ENCODE results near the gene LRRC41.

LRRC41 gene

GRCh38 chr1:46268578-46268977, 34.8 kb downstream of the LRRC41 start:
- Histone ChIP-seq H3K27me3 (ENCODE audit: insufficient read depth, low read length, poor library complexity) (no peaks in the 10 kb centered on the region), H3K9ac (ENCODE audit: low read depth, low read length) (no peak overlapping the region), H2AFZ (ENCODE audit: low read depth, low read length) (no peak overlapping the region), H3K4me3 (ENCODE audit: low read depth in 1 of 2, low read length in 2 of 2) (no peak overlapping the region), H3K36me3 (ENCODE audit: insufficient read depth, low read length) (peaks cover 100% of the 10 kb centered on the region), H3K4me1 (ENCODE audit: insufficient read depth, low read length) (no peaks in the 10 kb centered on the region), H3K9me3 (ENCODE audit: insufficient read depth, low read length, severe bottlenecking) (no peaks in the 10 kb centered on the region), H3K27ac (ENCODE audit: low read length) (no peak overlapping the region), H4K20me1 (ENCODE audit: insufficient read depth, low read length) (peaks cover 4% of the 10 kb centered on the region; the same call in 1 of the 2 replicates), H3K4me2 (ENCODE audit: insufficient read depth, low read length) (no peak overlapping the region), H3K79me2 (ENCODE audit: insufficient read depth, low read length) (peaks cover 12% of the 10 kb centered on the region)
- ATAC-seq (ENCODE audit: insufficient read depth, low read depth) (no peak), DNase-seq (no peak)
- TF ChIP-seq CTCF (IDR thresholded peaks at IDR 0.05; ENCODE audit: borderline replicate concordance, extremely low read depth, low read length, poor library complexity, severe bottlenecking) (no peak), EZH2 (IDR thresholded peaks at IDR 0.05; ENCODE audit: borderline replicate concordance, low read depth, low read length, severe bottlenecking) (no peak)

GRCh38 chr1:46263146-46263545, 40.3 kb downstream of the LRRC41 start:
- Histone ChIP-seq H3K4me1 (ENCODE audit: insufficient read depth, low read length) (no peaks in the 10 kb centered on the region), H3K27ac (ENCODE audit: low read length) (no peak overlapping the region), H3K27me3 (ENCODE audit: insufficient read depth, low read length, poor library complexity) (no peaks in the 10 kb centered on the region), H3K4me2 (ENCODE audit: insufficient read depth, low read length) (no peak overlapping the region), H3K9ac (ENCODE audit: low read depth, low read length) (no peak overlapping the region), H4K20me1 (ENCODE audit: insufficient read depth, low read length) (peaks cover 17% of the 10 kb centered on the region), H3K36me3 (ENCODE audit: insufficient read depth, low read length) (peaks cover 99% of the 10 kb centered on the region), H2AFZ (ENCODE audit: low read depth, low read length) (no peak overlapping the region), H3K79me2 (ENCODE audit: insufficient read depth, low read length) (peaks cover 35% of the 10 kb centered on the region), H3K4me3 (ENCODE audit: low read depth in 1 of 2, low read length in 2 of 2) (no peak overlapping the region), H3K9me3 (ENCODE audit: insufficient read depth, low read length, severe bottlenecking) (no peaks in the 10 kb centered on the region)
- no peak for DNase-seq
- ATAC-seq (ENCODE audit: insufficient read depth, low read depth), result no peak
- TF ChIP-seq EZH2 (IDR thresholded peaks at IDR 0.05; ENCODE audit: borderline replicate concordance, low read depth, low read length, severe bottlenecking) (no peak), CTCF (IDR thresholded peaks at IDR 0.05; ENCODE audit: borderline replicate concordance, extremely low read depth, low read length, poor library complexity, severe bottlenecking) (no peak)

- TF ChIP-seq EZH2 (IDR thresholded peaks at IDR 0.05; ENCODE audit: borderline replicate concordance, low read depth, low read length, severe bottlenecking) (no peak), CTCF (IDR thresholded peaks at IDR 0.05; ENCODE audit: borderline replicate concordance, extremely low read depth, low read length, poor library complexity, severe bottlenecking) (no peak)
- no peak for ATAC-seq (ENCODE audit: insufficient read depth, low read depth)
Measured at GRCh38 chr1:46262508-46262907, 40.9 kb downstream of the LRRC41 start.

GRCh38 chr1:46256523-46256922, 46.9 kb downstream of the LRRC41 start:
- peaks cover 84% of the 10 kb centered on the region for H3K79me2 ChIP-seq (ENCODE audit: insufficient read depth, low read length)
- H3K4me2 ChIP-seq (ENCODE audit: insufficient read depth, low read length), result no peak overlapping the region

More at GRCh38 chr1:46262508-46262907, 40.9 kb downstream of the LRRC41 start:
- Histone ChIP-seq H3K27ac (ENCODE audit: low read length) (no peak overlapping the region), H3K4me1 (ENCODE audit: insufficient read depth, low read length) (no peaks in the 10 kb centered on the region), H3K27me3 (ENCODE audit: insufficient read depth, low read length, poor library complexity) (no peaks in the 10 kb centered on the region), H3K9me3 (ENCODE audit: insufficient read depth, low read length, severe bottlenecking) (no peaks in the 10 kb centered on the region), H3K9ac (ENCODE audit: low read depth, low read length) (no peak overlapping the region), H3K4me3 (ENCODE audit: low read depth in 1 of 2, low read length in 2 of 2) (no peak overlapping the region), H3K79me2 (ENCODE audit: insufficient read depth, low read length) (peaks cover 39% of the 10 kb centered on the region), H4K20me1 (ENCODE audit: insufficient read depth, low read length) (peaks cover 19% of the 10 kb centered on the region), H3K4me2 (ENCODE audit: insufficient read depth, low read length) (no peak overlapping the region), H2AFZ (ENCODE audit: low read depth, low read length) (no peak overlapping the region), H3K36me3 (ENCODE audit: insufficient read depth, low read length) (peaks cover 97% of the 10 kb centered on the region)
- no peak for DNase-seq

More at GRCh38 chr1:46256523-46256922, 46.9 kb downstream of the LRRC41 start:
- DNase-seq, result no peak
- H4K20me1 ChIP-seq (ENCODE audit: insufficient read depth, low read length), result peaks cover 30% of the 10 kb centered on the region
- no peak for ATAC-seq (ENCODE audit: insufficient read depth, low read depth)
- no peak overlapping the region for H3K27ac ChIP-seq (ENCODE audit: low read length)
- H3K4me3 ChIP-seq (ENCODE audit: low read depth in 1 of 2, low read length in 2 of 2), result no peak overlapping the region
- no peak overlapping the region for H3K9ac ChIP-seq (ENCODE audit: low read depth, low read length)
- no peaks in the 10 kb centered on the region for H3K27me3 ChIP-seq (ENCODE audit: insufficient read depth, low read length, poor library complexity)
- peaks cover 94% of the 10 kb centered on the region for H3K36me3 ChIP-seq (ENCODE audit: insufficient read depth, low read length)
- H3K9me3 ChIP-seq (ENCODE audit: insufficient read depth, low read length, severe bottlenecking), result no peaks in the 10 kb centered on the region
- H3K4me1 ChIP-seq (ENCODE audit: insufficient read depth, low read length), result peaks cover 8% of the 10 kb centered on the region; the same call in 1 of the 2 replicates
- no peak overlapping the region for H2AFZ ChIP-seq (ENCODE audit: low read depth, low read length)
- TF ChIP-seq CTCF (IDR thresholded peaks at IDR 0.05; ENCODE audit: borderline replicate concordance, extremely low read depth, low read length, poor library complexity, severe bottlenecking) (no peak), EZH2 (IDR thresholded peaks at IDR 0.05; ENCODE audit: borderline replicate concordance, low read depth, low read length, severe bottlenecking) (no peak)
